RWPE2 (cell line): Measurements from ENCODE around the gene FRZB.

Experiments
- ATAC-seq: fragments of 200-7000 bp; cut with Tn5 transposase; 3 replicates; pipeline ENCODE4 v1.9.1; 2021; ENCODE audit warnings: low read depth
- DNase-seq: peaks from one replicate; pipeline ENCODE4 v3.0.0-alpha.2; 2020; ENCODE audit warnings: low spot score
- H3K27ac ChIP-seq: fragments of 450-650 bp; 2 replicates; pipeline ENCODE4 v1.5.1; 2017; ENCODE audit warnings: mild to moderate bottlenecking; ENCODE audit not compliant: poor library complexity, severe bottlenecking
- H3K27me3 ChIP-seq: fragments of 250-450 bp; sonication (Bioruptor Pico); 2 replicates; pipeline ENCODE4 v1.5.1; 2021; ENCODE audit warnings: mild to moderate bottlenecking, moderate library complexity; ENCODE audit not compliant: insufficient read depth, poor library complexity, severe bottlenecking
- H3K36me3 ChIP-seq: fragments of 250-450 bp; sonication (Bioruptor Pico); 2 replicates; pipeline ENCODE4 v1.5.1; 2020; ENCODE audit warnings: low read depth, mild to moderate bottlenecking, moderate library complexity
- H3K4me1 ChIP-seq: fragments of 250-450 bp; sonication (Bioruptor Pico); 2 replicates; pipeline ENCODE4 v1.5.1; 2021; ENCODE audit warnings: mild to moderate bottlenecking, moderate library complexity; ENCODE audit not compliant: insufficient read depth, poor library complexity, severe bottlenecking
- H3K4me3 ChIP-seq: fragments of 250-450 bp; sonication (Bioruptor Pico); 2 replicates; pipeline ENCODE4 v1.5.1; 2021; ENCODE audit warnings: mild to moderate bottlenecking, moderate library complexity; ENCODE audit not compliant: severe bottlenecking
- H3K9me3 ChIP-seq: fragments of 250-450 bp; sonication (Bioruptor Pico); 2 replicates; pipeline ENCODE4 v1.5.1; 2021; ENCODE audit warnings: mild to moderate bottlenecking, moderate library complexity; ENCODE audit not compliant: severe bottlenecking
- CTCF ChIP-seq: fragments of 450-650 bp; IDR thresholded peaks from one replicate; pipeline ENCODE4 v1.5.1; 2017; ENCODE audit warnings: mild to moderate bottlenecking, moderate library complexity; ENCODE audit not compliant: poor library complexity, severe bottlenecking

FRZB gene

DNA sequence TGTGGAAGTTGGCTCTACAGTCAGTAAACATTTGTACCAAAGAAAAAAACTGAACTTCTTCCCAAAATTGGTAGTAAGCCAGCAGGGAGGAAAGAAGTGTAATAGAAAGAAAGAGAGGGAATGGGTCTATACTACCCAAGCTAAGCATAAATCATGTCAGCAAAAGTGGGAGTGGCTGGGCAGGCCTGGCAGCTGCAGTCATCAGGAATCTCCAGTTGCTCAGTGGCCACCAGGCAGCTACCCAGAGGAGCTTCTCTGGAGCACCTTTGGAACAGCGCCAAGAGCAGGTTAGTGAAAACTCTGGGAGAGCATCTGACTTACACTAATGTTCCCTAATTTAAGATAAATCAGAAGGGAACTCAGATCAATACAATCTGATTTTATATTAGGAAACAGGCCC is 14.3 kb downstream of the FRZB start:
- Histone ChIP-seq H3K4me1 (no peaks in the 10 kb centered on the region), H3K27ac (no peak overlapping the region), H3K9me3 (no peaks in the 10 kb centered on the region), H3K27me3 (no peaks in the 10 kb centered on the region), H3K4me3 (no peak overlapping the region), H3K36me3 (no peaks in the 10 kb centered on the region)
- TF ChIP-seq CTCF = no peak
- no peak for DNase-seq
- ATAC-seq = no peak

GRCh38 chr2:182845794-182846417 is 20.5 kb downstream of the FRZB start:
- Histone ChIP-seq H3K27ac (no peak overlapping the region), H3K36me3 (no peaks in the 10 kb centered on the region), H3K4me1 (no peaks in the 10 kb centered on the region), H3K9me3 (peaks cover 2% of the 10 kb centered on the region), H3K27me3 (no peaks in the 10 kb centered on the region), H3K4me3 (no peak overlapping the region)
- TF ChIP-seq CTCF = no peak
- no peak for ATAC-seq
- no peak for DNase-seq

DNA sequence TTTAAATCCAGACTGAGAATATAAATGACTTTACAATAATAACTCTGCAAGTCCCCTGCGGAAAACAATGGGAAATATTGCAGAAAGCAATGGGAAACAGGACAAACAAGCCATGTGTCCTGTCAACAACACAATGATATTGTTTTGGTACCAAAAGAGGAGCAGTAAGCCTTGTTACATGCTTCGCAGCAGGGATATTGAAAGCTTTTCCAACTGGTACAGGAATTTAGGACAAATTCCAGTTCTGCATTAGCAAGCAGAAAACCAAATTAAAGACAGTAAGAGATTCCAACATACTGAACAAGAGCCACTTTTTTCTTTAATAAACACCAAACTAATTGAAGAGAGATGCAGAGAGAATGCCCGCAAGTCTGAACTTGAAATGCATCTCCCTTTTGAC is 30.0 kb downstream of the FRZB start:
- H3K4me1 ChIP-seq = no peaks in the 10 kb centered on the region
- no peak for ATAC-seq

DNA sequence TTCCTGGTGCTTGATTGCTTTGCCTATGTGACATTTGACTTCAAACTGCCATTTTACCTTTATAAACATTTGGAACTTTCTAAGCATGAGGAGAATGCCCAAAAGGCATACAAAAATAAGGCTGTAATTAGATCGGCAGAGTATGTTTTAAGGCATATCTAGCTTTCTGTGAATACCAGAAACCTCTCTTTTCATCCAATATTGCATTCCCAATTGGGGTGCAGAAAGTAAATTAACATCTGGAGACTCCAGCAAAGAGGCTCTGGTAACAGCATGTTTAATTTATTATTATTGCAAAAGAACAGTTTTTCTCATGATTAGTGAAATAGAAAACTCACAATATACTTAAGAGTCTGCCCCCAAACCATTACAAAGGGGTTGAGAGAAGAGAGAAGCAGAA is 32.1 kb downstream of the FRZB start:
- no peaks in the 10 kb centered on the region for H3K9me3 ChIP-seq
- DNase-seq (no peak), ATAC-seq (no peak)
- H3K27ac ChIP-seq = no peak overlapping the region
- no peak for TF ChIP-seq CTCF
- no peak overlapping the region for H3K4me3 ChIP-seq
- no peaks in the 10 kb centered on the region for H3K4me1 ChIP-seq
- peaks cover 4% of the 10 kb centered on the region for H3K27me3 ChIP-seq
- H3K36me3 ChIP-seq = no peaks in the 10 kb centered on the region

More for the DNA sequence above, 30.0 kb downstream of the FRZB start:
- peaks cover 10% of the 10 kb centered on the region for H3K27me3 ChIP-seq
- H3K36me3 ChIP-seq = no peaks in the 10 kb centered on the region
- no peak overlapping the region for H3K27ac ChIP-seq
- no peak for TF ChIP-seq CTCF
- H3K4me3 ChIP-seq = no peak overlapping the region
- H3K9me3 ChIP-seq = peaks cover 2% of the 10 kb centered on the region
- DNase-seq = no peak

DNA sequence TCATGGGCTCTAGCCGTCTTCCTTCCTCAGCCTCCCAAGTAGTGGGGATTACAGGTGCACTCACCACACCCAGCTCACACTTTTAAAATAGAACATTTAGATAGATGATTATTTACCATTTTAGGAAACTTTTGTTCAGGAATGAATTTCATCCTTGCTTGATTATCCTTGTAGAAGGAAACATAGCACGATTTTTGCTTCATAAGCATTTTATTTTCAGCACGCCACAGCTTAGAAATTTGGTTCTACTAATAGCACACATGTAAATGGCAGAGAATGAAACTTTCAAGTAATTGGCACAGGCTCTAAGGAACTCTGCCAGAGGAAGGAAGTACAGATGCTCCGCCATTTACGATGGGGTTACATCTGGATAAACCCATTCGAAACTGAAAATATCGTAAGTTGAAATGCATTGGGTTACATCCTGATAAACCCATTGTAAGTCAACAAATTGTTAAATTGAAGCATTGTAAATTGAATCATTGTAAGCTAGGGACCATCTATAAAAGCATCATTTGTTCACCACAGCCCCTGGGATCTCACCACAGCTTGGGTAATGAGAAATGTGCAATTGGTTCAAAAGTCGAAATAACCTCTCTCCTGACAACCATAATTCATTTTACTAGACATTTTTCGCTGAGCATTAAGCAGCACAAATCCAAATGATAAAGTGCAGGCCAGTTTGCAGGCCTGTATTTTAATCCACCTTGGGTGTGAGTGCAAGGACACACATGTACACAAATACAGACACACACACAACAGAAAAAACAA is 33.2 kb downstream of the FRZB start:
- H3K4me1 ChIP-seq = no peaks in the 10 kb centered on the region
- H3K27me3 ChIP-seq = peaks cover 3% of the 10 kb centered on the region
- DNase-seq (no peak), ATAC-seq (no peak)
- H3K36me3 ChIP-seq = no peaks in the 10 kb centered on the region
- no peak overlapping the region for H3K27ac ChIP-seq
- TF ChIP-seq CTCF = no peak
- no peak overlapping the region for H3K4me3 ChIP-seq
- no peaks in the 10 kb centered on the region for H3K9me3 ChIP-seq
